ENCODE data around the gene DMGDH. TPM values are rescaled to one million over a fixed set of nuclear protein-coding genes. Genes with fewer than 3 reads are reported as not detected.

The DMGDH gene
- 1.3 TPM for total RNA-seq
- long read RNA-seq, partial matches to known transcripts: 0 of 2 reads
- long read RNA-seq, other reads (novel, unspliced or antisense): 2 of 2 reads

DNA sequence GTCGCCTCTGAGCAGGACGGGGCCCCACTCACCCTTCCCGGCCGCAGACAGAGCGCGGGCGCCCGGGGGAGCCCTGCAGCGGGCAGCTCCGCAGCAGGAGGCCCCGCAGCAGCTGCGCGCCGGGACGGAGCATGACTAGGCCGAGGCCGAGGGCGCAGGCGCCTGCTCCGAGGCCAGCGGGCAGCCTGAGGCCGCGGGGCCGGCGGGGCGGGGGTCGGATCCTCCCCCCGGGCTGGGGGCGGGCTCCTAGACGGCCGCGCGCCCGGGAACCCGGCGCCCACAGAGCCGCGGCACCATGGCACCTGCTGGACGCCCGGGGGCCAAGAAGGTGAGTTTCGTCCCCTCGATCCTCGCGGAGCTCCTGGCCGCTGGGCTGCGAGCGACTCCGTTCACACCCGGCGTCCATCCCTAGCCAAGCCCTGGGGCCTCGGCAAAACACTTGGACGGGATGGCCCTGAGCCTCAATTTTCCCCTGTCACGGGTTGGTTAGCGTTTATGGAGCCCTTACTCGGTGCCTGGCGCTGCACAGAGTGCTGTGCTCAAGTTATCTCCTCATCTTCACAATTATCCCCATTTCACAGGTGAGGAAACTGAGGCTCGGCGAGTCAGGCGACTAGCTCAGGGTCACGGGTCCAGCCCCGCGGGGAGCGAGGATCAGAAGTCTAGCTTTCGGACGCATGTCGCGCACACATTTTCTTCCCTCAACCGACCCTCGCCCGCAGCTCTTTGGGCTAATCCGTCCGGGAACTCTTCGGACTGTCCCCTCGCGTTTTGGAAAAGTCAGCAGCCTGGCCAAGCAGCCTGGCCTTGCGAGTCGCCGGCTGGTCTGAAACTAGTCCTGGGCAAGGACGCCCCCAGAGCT, at the start of gene DMGDH, which contains the start of gene BHMT2:
TSS of gene DMGDH (minus strand) at position 187 of the 862 bp plus-strand sequence. CDS start at position 133, 54 bp downstream.
TSS of gene BHMT2 (plus strand) at position 280 of the 862 bp plus-strand sequence. CDS start at position 296, 16 bp downstream.
- Histone ChIP-seq H3K36me3 (no peaks in the 10 kb centered on the region), H3K4me3 (peak within 1 kb of the TSS; percentile 44), H3K9me3 (peaks cover 5% of the 10 kb centered on the region), H3K27me3 (ENCODE audit: low read depth) (peaks cover 12% of the 10 kb centered on the region), H3K4me1 (no peaks in the 10 kb centered on the region), H3K27ac (no peak within 1 kb of the TSS)
- peak; percentile 48 to 69 for ATAC-seq
- intact Hi-C loops (cut with DNase I): no loop called here
- no peak for DNase-seq
- TF ChIP-seq, protein P1, sequence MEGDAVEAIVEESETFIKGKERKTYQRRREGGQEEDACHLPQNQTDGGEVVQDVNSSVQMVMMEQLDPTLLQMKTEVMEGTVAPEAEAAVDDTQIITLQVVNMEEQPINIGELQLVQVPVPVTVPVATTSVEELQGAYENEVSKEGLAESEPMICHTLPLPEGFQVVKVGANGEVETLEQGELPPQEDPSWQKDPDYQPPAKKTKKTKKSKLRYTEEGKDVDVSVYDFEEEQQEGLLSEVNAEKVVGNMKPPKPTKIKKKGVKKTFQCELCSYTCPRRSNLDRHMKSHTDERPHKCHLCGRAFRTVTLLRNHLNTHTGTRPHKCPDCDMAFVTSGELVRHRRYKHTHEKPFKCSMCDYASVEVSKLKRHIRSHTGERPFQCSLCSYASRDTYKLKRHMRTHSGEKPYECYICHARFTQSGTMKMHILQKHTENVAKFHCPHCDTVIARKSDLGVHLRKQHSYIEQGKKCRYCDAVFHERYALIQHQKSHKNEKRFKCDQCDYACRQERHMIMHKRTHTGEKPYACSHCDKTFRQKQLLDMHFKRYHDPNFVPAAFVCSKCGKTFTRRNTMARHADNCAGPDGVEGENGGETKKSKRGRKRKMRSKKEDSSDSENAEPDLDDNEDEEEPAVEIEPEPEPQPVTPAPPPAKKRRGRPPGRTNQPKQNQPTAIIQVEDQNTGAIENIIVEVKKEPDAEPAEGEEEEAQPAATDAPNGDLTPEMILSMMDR (IDR thresholded peaks at IDR 0.05): no peak

- H3K27me3 ChIP-seq (ENCODE audit: low read depth): peaks cover 32% of the 10 kb centered on the region
- H3K4me1 ChIP-seq: peaks cover 4% of the 10 kb centered on the region
- no peak overlapping the region for H3K27ac ChIP-seq
- no peaks in the 10 kb centered on the region for H3K36me3 ChIP-seq
- DNase-seq (no peak), ATAC-seq (no peak)
- H3K4me3 ChIP-seq: no peak overlapping the region
- intact Hi-C loops (cut with DNase I): no loop called here
- TF ChIP-seq, protein P1 (IDR thresholded peaks at IDR 0.05): no peak
- no peaks in the 10 kb centered on the region for H3K9me3 ChIP-seq
Observed at GRCh38 chr5:79112703-79113058, 43.2 kb upstream of the DMGDH start.

GRCh38 chr5:79111960-79112702, 42.7 kb upstream of the DMGDH start:
- no peak for DNase-seq
- H3K27ac ChIP-seq: no peak overlapping the region
- peaks cover 7% of the 10 kb centered on the region for H3K4me1 ChIP-seq
- TF ChIP-seq, protein P1 (IDR thresholded peaks at IDR 0.05): no peak
- H3K4me3 ChIP-seq: no peak overlapping the region
- peaks cover 32% of the 10 kb centered on the region for H3K27me3 ChIP-seq (ENCODE audit: low read depth)
- ATAC-seq: peak; percentile 23 to 29
- H3K36me3 ChIP-seq: no peaks in the 10 kb centered on the region
- H3K9me3 ChIP-seq: no peaks in the 10 kb centered on the region
- intact Hi-C loops (cut with DNase I): no loop called here

DNA sequence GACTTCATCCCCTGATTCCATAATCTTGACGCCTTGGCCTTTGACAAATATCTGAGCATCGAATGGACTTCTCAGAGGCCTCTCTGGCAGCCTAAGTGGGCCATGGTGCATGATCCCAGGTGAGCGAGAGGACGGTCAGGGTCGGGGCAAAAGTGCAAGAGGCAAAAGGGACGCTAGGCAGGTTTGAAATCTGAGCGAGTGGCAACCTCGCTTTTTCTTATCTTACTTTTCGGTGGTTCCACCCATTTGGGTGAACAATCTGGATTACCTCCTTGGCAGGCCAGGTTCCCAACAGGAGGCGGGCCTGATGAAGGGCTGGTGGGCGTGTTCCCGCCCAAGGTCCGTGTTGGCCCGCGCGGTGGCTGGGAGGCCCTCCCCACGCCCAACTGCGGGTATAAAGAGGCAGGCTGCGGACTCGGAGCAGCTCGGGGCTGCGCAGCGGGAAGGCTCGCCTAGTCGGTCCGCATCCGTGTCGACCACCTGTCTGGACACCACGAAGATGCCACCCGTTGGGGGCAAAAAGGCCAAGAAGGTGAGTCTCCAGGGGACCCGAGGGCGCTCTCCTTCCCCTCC, 42.0 kb upstream of the DMGDH start, which contains the start of gene BHMT:
TSS of gene BHMT (plus strand) at position 423 of the 573 bp plus-strand sequence. CDS start at position 500, 77 bp downstream.
- DNase-seq: no peak
- intact Hi-C loops (cut with DNase I): no loop called here
- H3K27me3 ChIP-seq (ENCODE audit: low read depth): peaks cover 32% of the 10 kb centered on the region
- no peaks in the 10 kb centered on the region for H3K9me3 ChIP-seq
- no peak within 1 kb of the TSS for H3K4me3 ChIP-seq
- H3K4me1 ChIP-seq: peaks cover 7% of the 10 kb centered on the region
- peak; percentile 12 to 40 for ATAC-seq
- H3K36me3 ChIP-seq: no peaks in the 10 kb centered on the region
- no peak within 1 kb of the TSS for H3K27ac ChIP-seq
- TF ChIP-seq, protein P1 (IDR thresholded peaks at IDR 0.05): no peak
